ENCODE measurements around the gene ARHGAP8.

ARHGAP8 gene

GRCh38 chr22:44865193-44866057, 113.0 kb downstream of the ARHGAP8 start:
- no peak for DNase-seq

- no peak for DNase-seq
Observed at GRCh38 chr22:44869196-44869595, 116.8 kb downstream of the ARHGAP8 start.

- no peak for DNase-seq
Observed at GRCh38 chr22:44870021-44870420, 117.6 kb downstream of the ARHGAP8 start.

- no peak for DNase-seq
Observed at GRCh38 chr22:44871782-44872181, 119.4 kb downstream of the ARHGAP8 start.

GRCh38 chr22:44876921-44877320, 124.5 kb downstream of the ARHGAP8 start:
- DNase-seq, result no peak

- no peak for DNase-seq
Observed at GRCh38 chr22:44878483-44879300, 126.3 kb downstream of the ARHGAP8 start.

- no peak for DNase-seq
Observed at GRCh38 chr22:44879301-44879680, 126.9 kb downstream of the ARHGAP8 start.

GRCh38 chr22:44880610-44881290, 128.4 kb downstream of the ARHGAP8 start:
- DNase-seq, result no peak

- no peak for DNase-seq
Observed at GRCh38 chr22:44881624-44882023, 129.2 kb downstream of the ARHGAP8 start.

- DNase-seq, result no peak
Observed at GRCh38 chr22:44882226-44882905, 130.0 kb downstream of the ARHGAP8 start.

GRCh38 chr22:44883011-44883421, 130.6 kb downstream of the ARHGAP8 start:
- no peak for DNase-seq

GRCh38 chr22:44884562-44884961, 132.2 kb downstream of the ARHGAP8 start:
- DNase-seq, result no peak

- DNase-seq, result no peak
Observed at GRCh38 chr22:44884968-44885805, 132.8 kb downstream of the ARHGAP8 start.

GRCh38 chr22:44885806-44886360, 133.5 kb downstream of the ARHGAP8 start:
- DNase-seq, result no peak

GRCh38 chr22:44887941-44888366, 135.6 kb downstream of the ARHGAP8 start:
- DNase-seq, result no peak

GRCh38 chr22:44888491-44889254, 136.3 kb downstream of the ARHGAP8 start:
- no peak for DNase-seq

GRCh38 chr22:44889255-44889878, 137.0 kb downstream of the ARHGAP8 start:
- DNase-seq, result no peak

- DNase-seq, result no peak
Observed at GRCh38 chr22:44890416-44891292, 138.3 kb downstream of the ARHGAP8 start.

GRCh38 chr22:44891293-44891747, 138.9 kb downstream of the ARHGAP8 start:
- no peak for DNase-seq

Data from stimulated activated CD4-positive, alpha-beta T cell treated with anti-CD3 and anti-CD28 coated beads, Interleukin-2, amount 100 ng/mL, for 48 hours (primary cell).